ENCODE data around the gene HINT3.

DNA sequence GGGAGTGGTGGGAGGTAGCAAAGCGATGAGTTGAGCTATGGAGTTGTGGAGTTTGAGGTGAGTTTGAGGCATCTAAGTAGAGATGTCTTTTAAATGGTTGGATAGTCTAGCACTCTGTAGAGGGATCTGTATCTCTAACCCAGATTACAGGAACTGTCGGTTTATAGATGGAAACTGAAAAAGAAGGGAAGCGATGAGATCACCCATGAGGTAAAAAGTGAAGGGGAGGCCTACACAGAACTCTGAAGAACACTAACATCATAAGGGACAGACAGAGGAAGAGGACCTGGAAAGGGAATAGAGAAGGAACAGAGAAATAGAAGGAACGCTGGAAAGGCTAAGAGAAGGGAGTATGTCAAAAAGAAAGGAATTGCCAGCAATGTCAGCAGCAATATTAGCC is 2.5 kb downstream of the HINT3 start:
- TF ChIP-seq CTCF (IDR thresholded peaks at IDR 0.05) (no peak), POLR2A (IDR thresholded peaks at IDR 0.05) (no peak), POLR2AphosphoS5 (IDR thresholded peaks at IDR 0.05) (no peak)

Data from prostate gland (tissue), 2 donors.